Kidney epithelial cell (primary cell): ENCODE measurements around the gene GRIN2D. TPM values are rescaled to one million over a fixed set of nuclear protein-coding genes. Genes with fewer than 3 reads are reported as not detected.
A peak's percentile ranks its signal among the peaks of the same experiment; 100 is the strongest.

Experiments used
- DNase-seq: peaks from one replicate; pipeline ENCODE4 v3.0.0-alpha.2; 2010; ENCODE audit warnings: low read depth
- H3K27me3 ChIP-seq: 2 replicates; pipeline ENCODE4 v1.6.0; 2011; ENCODE audit warnings: low read length; ENCODE audit not compliant: control insufficient read depth, insufficient read depth
- H3K36me3 ChIP-seq: 2 replicates; pipeline ENCODE4 v1.5.1; 2011; ENCODE audit warnings: low read length; ENCODE audit not compliant: control insufficient read depth, insufficient read depth
- H3K4me3 ChIP-seq: 2 replicates; pipeline ENCODE4 v1.5.1; 2011; ENCODE audit warnings: low read depth, mild to moderate bottlenecking, control low read depth, low read length
- CTCF ChIP-seq: IDR thresholded peaks from 2 replicates; pipeline ENCODE4 v1.5.1; 2011; ENCODE audit warnings: mild to moderate bottlenecking, moderate library complexity, low read length, control low read depth, inconsistent platforms; ENCODE audit not compliant: insufficient read depth, poor library complexity, severe bottlenecking
- total RNA-seq: library from RNA; depleted of rRNA; stranded (reverse); fragments of >200 nt; gene quantifications from 2 replicates; pipeline ENCODE4 v1.2.3, GENCODE V29; 2015

The GRIN2D gene
- total RNA-seq, result 0.21 and 0.63 TPM in 2 replicates

GRCh38 chr19:48393559-48394330 is at the start of gene GRIN2D:
Gene GRIN2D (plus strand): TSS chr19:48393668. CDS start chr19:48398393, 4,725 bp downstream.
- DNase-seq, result no peak
- H3K27me3 ChIP-seq, result peaks cover 44% of the 10 kb centered on the region
- no peak for TF ChIP-seq CTCF
- H3K36me3 ChIP-seq, result no peaks in the 10 kb centered on the region
- H3K4me3 ChIP-seq, result peak within 1 kb of the TSS; percentile 26

GRCh38 chr19:48344892-48345291 is 48.6 kb upstream of the GRIN2D start:
- H3K36me3 ChIP-seq, result no peaks in the 10 kb centered on the region
- no peak overlapping the region for H3K4me3 ChIP-seq
- no peak for TF ChIP-seq CTCF
- DNase-seq, result no peak
- no peaks in the 10 kb centered on the region for H3K27me3 ChIP-seq

- Histone ChIP-seq H3K36me3 (no peaks in the 10 kb centered on the region), H3K4me3 (no peak overlapping the region), H3K27me3 (no peaks in the 10 kb centered on the region)
- TF ChIP-seq CTCF, result no peak
- DNase-seq, result no peak
Observed at GRCh38 chr19:48346191-48346590, 47.3 kb upstream of the GRIN2D start.

- H3K27me3 ChIP-seq, result no peaks in the 10 kb centered on the region
- no peaks in the 10 kb centered on the region for H3K36me3 ChIP-seq
- TF ChIP-seq CTCF, result no peak
- DNase-seq, result no peak
- H3K4me3 ChIP-seq, result no peak overlapping the region
Observed at GRCh38 chr19:48348045-48348444, 45.4 kb upstream of the GRIN2D start.

GRCh38 chr19:48348737-48349136 is 44.7 kb upstream of the GRIN2D start:
- DNase-seq, result no peak
- TF ChIP-seq CTCF, result no peak
- Histone ChIP-seq H3K36me3 (no peaks in the 10 kb centered on the region), H3K4me3 (no peak overlapping the region), H3K27me3 (no peaks in the 10 kb centered on the region)

GRCh38 chr19:48350856-48351255 is 42.6 kb upstream of the GRIN2D start:
- Histone ChIP-seq H3K4me3 (no peak overlapping the region), H3K27me3 (no peaks in the 10 kb centered on the region), H3K36me3 (no peaks in the 10 kb centered on the region)
- no peak for DNase-seq
- TF ChIP-seq CTCF, result no peak
